H1 (cell line): Measurements from ENCODE around the gene NLK.

Source experiments
- GTF2F1 ChIP-seq: IDR thresholded peaks from 2 replicates; pipeline ENCODE4 v1.6.1; 2012; ENCODE audit warnings: low read depth, low read length, improper control_type of control experiment, borderline replicate concordance
- SIN3A ChIP-seq, 2 experiments: IDR thresholded peaks in 1 of 2; conservative IDR thresholded peaks in 1 of 2; 2 replicates each; pipeline ENCODE4 v1.6.1; 2011 to 2012; ENCODE audit warnings: low read length in 2 of 2, improper control_type of control experiment in 1 of 2, low read depth in 1 of 2, mild to moderate bottlenecking in 1 of 2
- SP1 ChIP-seq: IDR thresholded peaks from 2 replicates; pipeline ENCODE4 v1.6.1; 2011; ENCODE audit warnings: low read depth, low read length
- SRF ChIP-seq: IDR thresholded peaks from 2 replicates; pipeline ENCODE4 v1.6.1; 2011; ENCODE audit warnings: mild to moderate bottlenecking, low read depth, low read length, moderate library complexity
- TEAD4 ChIP-seq: IDR thresholded peaks from 2 replicates; pipeline ENCODE4 v1.6.1; 2012; ENCODE audit warnings: low read depth, low read length, inconsistent platforms, mixed read lengths
- TF ChIP-seq, protein P1 (sequence below), 3 experiments: IDR thresholded peaks; 1 replicate in 2 of 3; 2 replicates in 1 of 3; pipeline versions ENCODE4 v1.5.1 to v1.6.1; 2011; ENCODE audit warnings: low read length in 3 of 3, mild to moderate bottlenecking in 3 of 3, inconsistent platforms in 2 of 3, low read depth in 1 of 3, moderate library complexity in 1 of 3; ENCODE audit not compliant: insufficient read depth in 1 of 3; ENCODE audit errors: control extremely low read depth in 1 of 3

DNA sequence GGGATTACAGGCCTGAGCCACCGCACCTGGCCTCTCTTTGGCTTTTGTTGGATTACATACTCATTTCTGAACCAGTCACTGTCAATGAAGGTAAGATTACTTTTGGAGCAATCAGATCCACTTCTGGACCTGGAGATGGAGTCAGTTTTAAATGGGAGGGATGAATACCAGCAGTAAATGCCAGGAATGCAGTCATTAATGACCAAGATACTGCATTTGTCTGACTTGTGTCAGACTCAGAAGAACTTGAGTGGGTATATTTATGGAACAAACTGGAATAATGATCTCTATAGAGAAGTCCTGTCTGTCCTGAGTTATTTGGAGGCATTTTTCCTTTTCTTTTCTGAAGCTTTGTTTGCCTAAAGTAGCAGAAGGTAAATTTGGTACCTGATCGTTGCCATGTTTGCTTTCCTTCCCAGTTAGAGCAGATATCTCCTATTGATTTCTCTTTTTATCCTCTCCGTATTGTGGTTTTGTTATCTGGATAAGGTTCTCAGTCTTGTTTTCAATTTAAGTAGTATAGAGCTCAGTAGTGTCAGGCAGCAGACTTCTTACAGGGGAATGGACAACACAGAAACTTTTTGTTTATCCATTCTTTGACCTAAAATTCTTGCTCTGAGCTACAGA is 10.7 kb downstream of the NLK start:
- no peak for TF ChIP-seq GTF2F1
- no peak for TF ChIP-seq SP1
- TF ChIP-seq SIN3A (conservative IDR thresholded peaks at IDR 0.05 in 1 of 2, IDR thresholded peaks at IDR 0.05 in 1 of 2; ENCODE audit: low read depth in 1 of 2, low read length in 2 of 2) = no peak
- TF ChIP-seq, protein P1, sequence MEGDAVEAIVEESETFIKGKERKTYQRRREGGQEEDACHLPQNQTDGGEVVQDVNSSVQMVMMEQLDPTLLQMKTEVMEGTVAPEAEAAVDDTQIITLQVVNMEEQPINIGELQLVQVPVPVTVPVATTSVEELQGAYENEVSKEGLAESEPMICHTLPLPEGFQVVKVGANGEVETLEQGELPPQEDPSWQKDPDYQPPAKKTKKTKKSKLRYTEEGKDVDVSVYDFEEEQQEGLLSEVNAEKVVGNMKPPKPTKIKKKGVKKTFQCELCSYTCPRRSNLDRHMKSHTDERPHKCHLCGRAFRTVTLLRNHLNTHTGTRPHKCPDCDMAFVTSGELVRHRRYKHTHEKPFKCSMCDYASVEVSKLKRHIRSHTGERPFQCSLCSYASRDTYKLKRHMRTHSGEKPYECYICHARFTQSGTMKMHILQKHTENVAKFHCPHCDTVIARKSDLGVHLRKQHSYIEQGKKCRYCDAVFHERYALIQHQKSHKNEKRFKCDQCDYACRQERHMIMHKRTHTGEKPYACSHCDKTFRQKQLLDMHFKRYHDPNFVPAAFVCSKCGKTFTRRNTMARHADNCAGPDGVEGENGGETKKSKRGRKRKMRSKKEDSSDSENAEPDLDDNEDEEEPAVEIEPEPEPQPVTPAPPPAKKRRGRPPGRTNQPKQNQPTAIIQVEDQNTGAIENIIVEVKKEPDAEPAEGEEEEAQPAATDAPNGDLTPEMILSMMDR (IDR thresholded peaks at IDR 0.05; ENCODE audit: control extremely low read depth in 1 of 3, insufficient read depth in 1 of 3, low read depth in 1 of 3, low read length in 3 of 3) = no peak
- TF ChIP-seq TEAD4 = no peak
- TF ChIP-seq SRF = no peak
